Fibroblast of pulmonary artery (primary cell): ENCODE measurements around the gene LRMDA.

ENCODE experiments used
- DNase-seq: peaks from one replicate; pipeline ENCODE4 v3.0.0-alpha.2; 2010; ENCODE audit warnings: low read depth
- H3K4me3 ChIP-seq: replicated peaks from 2 replicates; pipeline ENCODE4 v1.5.1; 2011; ENCODE audit warnings: low read depth, mild to moderate bottlenecking, control low read depth, low read length, moderate library complexity
- CTCF ChIP-seq: IDR thresholded peaks from 2 replicates; pipeline ENCODE4 v1.5.1; 2011; ENCODE audit warnings: mild to moderate bottlenecking, control low read depth, low read length, inconsistent platforms; ENCODE audit errors: missing control alignments

Gene LRMDA

DNA sequence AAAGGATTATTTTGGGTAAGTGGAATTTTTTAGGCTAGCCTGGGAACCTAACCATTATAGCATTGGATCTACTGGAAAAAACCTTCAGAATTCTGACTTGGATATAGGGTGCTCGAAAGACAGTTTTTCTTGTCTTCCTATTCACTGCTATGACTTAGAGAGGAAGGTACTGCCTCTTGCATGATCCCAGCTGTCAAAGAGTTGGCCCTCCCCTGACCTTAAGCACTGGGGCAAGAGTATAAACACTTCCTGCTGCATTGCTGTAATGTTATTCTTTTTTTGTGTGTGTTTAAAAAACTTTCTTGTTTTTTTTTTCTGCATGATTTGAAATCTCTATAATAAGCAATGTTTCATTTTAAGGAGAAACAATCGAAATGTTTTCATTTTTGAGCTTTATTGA is 113.0 kb downstream of the LRMDA start:
- TF ChIP-seq CTCF: no peak
- DNase-seq: peak; percentile 22
- H3K4me3 ChIP-seq: no peak overlapping the region

- peak; percentile 41 for DNase-seq
- no peak for TF ChIP-seq CTCF
- no peak overlapping the region for H3K4me3 ChIP-seq
These were observed 113.7 kb downstream of the LRMDA start for GRCh38 chr10:75544993-75545706.

DNA sequence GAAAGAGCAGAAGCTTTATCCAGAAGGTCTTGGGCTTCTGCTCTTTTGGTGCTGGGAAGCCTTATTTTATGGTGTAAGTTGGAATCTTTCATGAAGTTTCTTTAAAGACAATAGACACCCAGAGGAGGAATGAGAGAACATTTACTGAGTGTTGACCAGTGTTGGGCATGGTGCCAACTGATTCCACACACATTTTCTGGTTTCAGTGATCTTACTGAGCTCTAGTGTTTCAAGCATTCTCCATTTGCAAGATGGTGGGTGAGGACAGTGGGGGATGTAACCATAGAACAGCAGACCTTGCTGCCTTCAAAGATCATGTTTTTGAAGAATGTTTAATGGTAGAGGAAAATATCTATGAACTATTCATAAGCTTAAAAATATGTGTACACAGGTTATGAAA is 114.6 kb downstream of the LRMDA start:
- H3K4me3 ChIP-seq: no peak overlapping the region

GRCh38 chr10:75547391-75548298 is 116.2 kb downstream of the LRMDA start:
- no peak overlapping the region for H3K4me3 ChIP-seq
- peak; percentile 74 for DNase-seq
- TF ChIP-seq CTCF: no peak

More for the DNA sequence above, 114.6 kb downstream of the LRMDA start:
- TF ChIP-seq CTCF: no peak
- peak; percentile 20 for DNase-seq

- TF ChIP-seq CTCF: no peak
- no peak for DNase-seq
- H3K4me3 ChIP-seq: no peak overlapping the region
These were observed 116.9 kb downstream of the LRMDA start for GRCh38 chr10:75548356-75548755.

DNA sequence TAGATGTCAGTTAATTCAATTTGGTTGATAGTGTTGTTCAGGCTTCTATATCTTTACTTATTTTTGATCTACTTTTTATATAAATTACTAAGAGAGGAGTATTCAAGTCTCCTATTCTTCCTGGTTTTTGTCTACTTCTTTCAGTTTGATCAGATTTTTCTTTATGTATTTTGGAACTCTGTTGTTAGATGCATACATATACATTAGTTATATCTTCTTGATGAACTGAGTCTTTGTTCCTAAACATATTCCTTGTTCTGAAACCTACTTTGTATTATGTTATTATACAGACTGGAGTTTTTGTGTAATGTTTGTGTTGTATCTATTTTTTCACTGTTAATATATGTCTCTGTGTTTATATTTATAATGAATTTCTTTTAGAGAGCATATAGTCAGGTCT is 118.8 kb downstream of the LRMDA start:
- no peak for DNase-seq
- no peak overlapping the region for H3K4me3 ChIP-seq
- no peak for TF ChIP-seq CTCF
